ENCODE data around the gene GTF3A.

The GTF3A gene

DNA sequence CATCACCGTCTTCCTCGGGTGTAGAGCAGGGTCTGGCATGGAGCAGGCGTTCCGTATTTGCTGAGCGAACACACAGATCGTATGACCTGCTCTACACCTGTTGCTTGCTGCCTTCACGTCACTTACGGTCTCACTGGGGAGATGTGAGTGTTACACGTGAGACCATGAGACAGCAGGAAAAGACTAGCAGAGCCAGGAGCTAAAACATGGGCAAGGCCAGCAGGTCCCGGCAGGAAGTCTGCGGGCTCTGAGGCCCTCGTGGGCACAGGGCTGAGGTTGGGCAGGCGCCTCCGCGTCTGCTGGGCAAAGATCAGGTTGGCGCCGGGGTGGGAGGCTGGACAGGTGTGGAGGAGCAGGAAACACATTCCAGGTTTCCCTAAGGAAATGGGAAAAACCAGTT, 19.7 kb upstream of the GTF3A start:
- H3K36me3 ChIP-seq (ENCODE audit: control insufficient read depth, insufficient read depth, low read length), result no peaks in the 10 kb centered on the region
- no peaks in the 10 kb centered on the region for H3K27me3 ChIP-seq (ENCODE audit: control insufficient read depth, insufficient read depth, low read length, poor library complexity, severe bottlenecking)
- H3K4me3 ChIP-seq (ENCODE audit: insufficient read depth, low read depth, low read length), result no peak overlapping the region
- WGBS, 2 experiments, result 96 to 97% methylated on average over 17 of the region's 17 CpGs
- H3K4me1 ChIP-seq (ENCODE audit: control insufficient read depth, insufficient read depth, low read length), result peaks cover 13% of the 10 kb centered on the region
- H3K9me3 ChIP-seq (ENCODE audit: control insufficient read depth, low read length), result no peaks in the 10 kb centered on the region
- H3K27ac ChIP-seq (ENCODE audit: insufficient read depth, low read depth, low read length, poor library complexity, severe bottlenecking), result no peak overlapping the region

DNA sequence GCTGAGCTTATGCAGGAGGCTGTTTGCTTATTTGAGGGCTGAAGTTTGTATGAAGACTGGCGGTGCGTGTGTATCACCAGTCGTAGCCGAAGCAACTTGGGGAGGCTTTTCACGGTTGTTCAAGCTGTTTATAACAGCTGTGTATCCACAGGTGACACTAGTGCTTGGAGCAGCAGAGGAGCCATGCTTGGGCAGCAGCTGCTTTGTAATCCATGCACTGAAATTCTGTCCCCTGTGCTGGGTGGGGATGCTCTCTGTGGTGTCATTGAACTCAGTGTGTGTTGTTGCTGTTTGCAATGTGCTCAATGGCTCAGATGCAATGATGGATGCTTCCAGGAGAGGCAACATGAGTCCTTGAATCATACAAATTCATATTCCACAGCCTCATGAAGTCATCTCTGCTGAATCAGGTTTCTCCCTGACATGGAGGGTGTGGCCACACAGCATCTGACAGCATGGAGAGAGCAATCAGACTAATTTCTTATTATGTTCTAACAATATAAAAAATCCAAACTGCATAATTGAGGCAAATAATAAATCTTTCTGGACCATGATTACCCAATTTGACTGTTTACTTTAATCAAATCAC, 18.8 kb upstream of the GTF3A start:
- no peak overlapping the region for H3K27ac ChIP-seq (ENCODE audit: insufficient read depth, low read depth, low read length, poor library complexity, severe bottlenecking)
- H3K4me1 ChIP-seq (ENCODE audit: control insufficient read depth, insufficient read depth, low read length), result peaks cover 13% of the 10 kb centered on the region
- no peaks in the 10 kb centered on the region for H3K9me3 ChIP-seq (ENCODE audit: control insufficient read depth, low read length)
- H3K4me3 ChIP-seq (ENCODE audit: insufficient read depth, low read depth, low read length), result no peak overlapping the region
- no peaks in the 10 kb centered on the region for H3K27me3 ChIP-seq (ENCODE audit: control insufficient read depth, insufficient read depth, low read length, poor library complexity, severe bottlenecking)
- no peaks in the 10 kb centered on the region for H3K36me3 ChIP-seq (ENCODE audit: control insufficient read depth, insufficient read depth, low read length)
- 95 to 98% methylated on average over 5 of the region's 5 CpGs for WGBS, 2 experiments

DNA sequence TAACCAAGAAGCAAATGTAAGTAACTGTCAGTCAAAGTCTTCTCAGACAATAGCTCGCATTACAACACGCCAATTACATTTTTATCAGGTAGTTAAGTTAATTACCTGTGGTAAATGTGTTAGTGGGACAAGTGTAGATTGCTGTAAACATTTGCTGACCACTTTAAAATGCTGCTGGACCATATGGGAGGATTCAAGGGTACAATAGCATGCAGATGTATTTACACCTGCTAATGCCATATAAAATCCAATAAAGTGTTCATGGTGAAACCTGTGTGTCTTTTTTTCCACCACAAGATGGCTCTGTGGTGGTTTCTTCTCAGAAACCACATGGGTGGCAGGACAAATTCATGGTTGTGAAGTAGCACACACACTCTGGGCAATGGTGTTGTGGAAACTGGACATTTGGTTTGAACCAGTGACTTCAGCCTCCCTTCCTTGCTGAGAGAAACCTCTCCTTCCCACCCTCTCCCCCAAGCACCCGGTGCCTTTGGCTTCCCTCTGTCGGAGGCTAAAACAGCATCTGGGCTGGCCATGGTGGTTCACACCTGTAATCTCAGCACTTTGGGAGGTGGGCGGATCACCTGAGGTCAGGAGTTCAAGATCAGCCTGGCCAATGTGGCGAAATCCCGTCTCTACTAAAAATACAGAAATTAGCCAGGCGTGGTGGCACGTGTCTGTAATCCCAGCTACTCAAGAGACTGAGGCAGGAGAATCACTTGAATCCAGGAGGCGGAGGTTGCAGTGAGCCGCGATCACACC, 18.1 kb upstream of the GTF3A start:
- no peaks in the 10 kb centered on the region for H3K27me3 ChIP-seq (ENCODE audit: control insufficient read depth, insufficient read depth, low read length, poor library complexity, severe bottlenecking)
- no peak overlapping the region for H3K27ac ChIP-seq (ENCODE audit: insufficient read depth, low read depth, low read length, poor library complexity, severe bottlenecking)
- H3K9me3 ChIP-seq (ENCODE audit: control insufficient read depth, low read length), result no peaks in the 10 kb centered on the region
- no peaks in the 10 kb centered on the region for H3K36me3 ChIP-seq (ENCODE audit: control insufficient read depth, insufficient read depth, low read length)
- H3K4me1 ChIP-seq (ENCODE audit: control insufficient read depth, insufficient read depth, low read length), result peaks cover 13% of the 10 kb centered on the region
- H3K4me3 ChIP-seq (ENCODE audit: insufficient read depth, low read depth, low read length), result no peak overlapping the region
- WGBS, 2 experiments, result 90 to 91% methylated on average over 12 of the region's 12 CpGs

DNA sequence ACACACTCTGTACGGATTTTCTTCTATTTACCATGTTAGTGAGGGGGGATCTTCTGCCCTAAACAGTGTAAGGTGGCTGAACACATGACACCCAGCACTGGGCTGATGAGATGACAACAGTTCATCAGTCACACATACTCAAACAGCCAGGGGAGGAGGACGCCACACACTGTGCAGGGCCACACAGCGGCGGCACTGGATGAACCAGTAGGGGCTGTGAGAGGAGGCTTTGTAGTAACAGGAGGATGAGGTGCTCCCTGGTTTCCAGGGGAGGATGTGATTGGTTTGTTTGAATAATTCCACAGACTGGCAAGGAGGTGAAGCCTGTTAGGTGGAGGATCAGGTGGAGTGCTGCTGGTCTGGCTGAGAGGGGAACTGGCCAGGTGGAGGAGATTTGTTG, 16.3 kb upstream of the GTF3A start:
- no peaks in the 10 kb centered on the region for H3K27me3 ChIP-seq (ENCODE audit: control insufficient read depth, insufficient read depth, low read length, poor library complexity, severe bottlenecking)
- no peak overlapping the region for H3K27ac ChIP-seq (ENCODE audit: insufficient read depth, low read depth, low read length, poor library complexity, severe bottlenecking)
- H3K4me3 ChIP-seq (ENCODE audit: insufficient read depth, low read depth, low read length), result no peak overlapping the region
- no peaks in the 10 kb centered on the region for H3K36me3 ChIP-seq (ENCODE audit: control insufficient read depth, insufficient read depth, low read length)
- 85 to 90% methylated on average over 4 of the region's 4 CpGs for WGBS, 2 experiments
- H3K9me3 ChIP-seq (ENCODE audit: control insufficient read depth, low read length), result no peaks in the 10 kb centered on the region
- peaks cover 9% of the 10 kb centered on the region for H3K4me1 ChIP-seq (ENCODE audit: control insufficient read depth, insufficient read depth, low read length)

DNA sequence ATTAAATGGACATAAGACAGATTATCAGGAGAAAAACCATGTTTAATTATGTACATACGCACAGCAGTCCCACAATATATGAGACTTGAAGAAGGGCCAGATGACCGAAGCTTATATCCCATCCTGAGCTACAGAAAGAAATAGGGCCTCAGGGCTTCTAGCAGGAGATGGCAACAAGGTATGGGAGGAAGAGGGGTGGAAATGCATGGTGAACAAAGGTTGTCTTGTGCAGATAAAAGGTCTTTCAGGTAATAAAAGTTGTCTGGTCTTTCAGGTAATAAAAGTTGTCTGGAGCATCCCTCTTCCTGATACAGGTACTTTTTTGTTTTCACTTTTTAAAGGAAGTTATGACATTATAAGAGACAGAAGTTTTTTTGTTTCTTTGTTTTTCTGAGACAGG, 15.4 kb upstream of the GTF3A start:
- H3K4me3 ChIP-seq (ENCODE audit: insufficient read depth, low read depth, low read length), result no peak overlapping the region
- 95 to 96% methylated on average over 2 of the region's 2 CpGs for WGBS, 2 experiments
- no peaks in the 10 kb centered on the region for H3K9me3 ChIP-seq (ENCODE audit: control insufficient read depth, low read length)
- H3K36me3 ChIP-seq (ENCODE audit: control insufficient read depth, insufficient read depth, low read length), result no peaks in the 10 kb centered on the region
- no peak overlapping the region for H3K27ac ChIP-seq (ENCODE audit: insufficient read depth, low read depth, low read length, poor library complexity, severe bottlenecking)
- no peaks in the 10 kb centered on the region for H3K27me3 ChIP-seq (ENCODE audit: control insufficient read depth, insufficient read depth, low read length, poor library complexity, severe bottlenecking)
- no peaks in the 10 kb centered on the region for H3K4me1 ChIP-seq (ENCODE audit: control insufficient read depth, insufficient read depth, low read length)

DNA sequence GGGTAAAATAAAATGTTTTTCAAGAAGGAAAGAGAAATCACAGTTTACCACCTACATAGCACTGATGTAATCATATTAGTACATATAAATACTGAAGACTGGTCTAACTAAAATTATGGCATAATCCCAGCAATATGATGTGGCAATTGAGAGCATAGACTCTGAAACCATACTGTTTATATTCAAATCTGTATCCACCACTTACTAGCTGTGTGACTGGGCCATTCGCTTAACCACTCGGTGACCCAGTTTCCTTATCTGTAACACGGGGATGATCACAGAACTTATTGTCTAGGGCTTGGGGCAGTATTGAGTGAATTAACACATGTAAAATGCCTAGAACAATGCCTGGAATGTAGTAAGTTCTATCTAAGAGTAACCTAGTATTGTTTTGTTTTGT, 13.1 kb upstream of the GTF3A start:
- no peaks in the 10 kb centered on the region for H3K4me1 ChIP-seq (ENCODE audit: control insufficient read depth, insufficient read depth, low read length)
- 82 to 89% methylated on average over 3 of the region's 3 CpGs for WGBS, 2 experiments
- H3K4me3 ChIP-seq (ENCODE audit: insufficient read depth, low read depth, low read length), result no peak overlapping the region
- H3K27ac ChIP-seq (ENCODE audit: insufficient read depth, low read depth, low read length, poor library complexity, severe bottlenecking), result no peak overlapping the region
- H3K36me3 ChIP-seq (ENCODE audit: control insufficient read depth, insufficient read depth, low read length), result no peaks in the 10 kb centered on the region
- H3K27me3 ChIP-seq (ENCODE audit: control insufficient read depth, insufficient read depth, low read length, poor library complexity, severe bottlenecking), result no peaks in the 10 kb centered on the region
- H3K9me3 ChIP-seq (ENCODE audit: control insufficient read depth, low read length), result no peaks in the 10 kb centered on the region

DNA sequence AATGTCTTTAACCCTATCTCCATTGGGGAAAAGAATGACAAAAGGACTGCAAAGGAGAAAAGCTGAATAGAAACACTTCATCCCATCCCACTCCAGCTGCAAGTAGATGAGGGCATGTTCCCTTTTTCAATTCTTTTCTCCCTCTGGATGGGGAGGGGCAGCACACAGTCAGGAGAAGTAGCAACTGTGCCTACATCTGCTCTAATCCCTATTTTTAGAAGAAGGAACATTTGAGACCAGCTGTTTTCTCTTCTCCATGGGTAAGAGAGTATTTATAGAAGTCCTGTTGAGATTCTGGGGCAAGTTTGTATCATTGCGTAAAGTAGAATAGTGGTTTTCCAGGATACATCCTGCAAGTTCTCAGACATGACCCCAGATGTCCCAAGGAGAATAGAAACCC, 9.3 kb upstream of the GTF3A start:
- no peaks in the 10 kb centered on the region for H3K36me3 ChIP-seq (ENCODE audit: control insufficient read depth, insufficient read depth, low read length)
- no peak overlapping the region for H3K27ac ChIP-seq (ENCODE audit: insufficient read depth, low read depth, low read length, poor library complexity, severe bottlenecking)
- no peaks in the 10 kb centered on the region for H3K9me3 ChIP-seq (ENCODE audit: control insufficient read depth, low read length)
- WGBS, 2 experiments, result 71 to 93% methylated on average over 1 of the region's 1 CpG
- no peaks in the 10 kb centered on the region for H3K4me1 ChIP-seq (ENCODE audit: control insufficient read depth, insufficient read depth, low read length)
- H3K27me3 ChIP-seq (ENCODE audit: control insufficient read depth, insufficient read depth, low read length, poor library complexity, severe bottlenecking), result no peaks in the 10 kb centered on the region
- H3K4me3 ChIP-seq (ENCODE audit: insufficient read depth, low read depth, low read length), result no peak overlapping the region

DNA sequence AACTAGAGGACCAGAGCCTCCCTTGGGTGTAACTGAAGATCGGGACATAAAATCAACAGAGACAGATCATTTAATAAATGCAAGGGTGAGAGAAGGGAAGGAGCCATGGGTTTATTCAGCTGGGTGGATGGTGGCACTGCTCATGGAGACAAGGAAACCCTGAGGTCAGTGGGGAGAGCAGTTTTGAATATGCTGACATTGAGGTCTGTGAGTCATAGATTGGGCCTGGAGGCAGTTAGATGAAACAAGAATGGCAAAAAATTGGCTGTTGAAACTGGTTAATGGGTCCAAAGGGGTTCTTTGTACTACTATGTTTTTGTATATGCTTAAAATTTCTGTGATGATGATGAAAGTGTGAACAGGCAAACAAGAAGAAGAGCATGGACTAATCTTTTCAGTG, 5.1 kb upstream of the GTF3A start:
- no peak overlapping the region for H3K27ac ChIP-seq (ENCODE audit: insufficient read depth, low read depth, low read length, poor library complexity, severe bottlenecking)
- H3K27me3 ChIP-seq (ENCODE audit: control insufficient read depth, insufficient read depth, low read length, poor library complexity, severe bottlenecking), result peaks cover 12% of the 10 kb centered on the region
- H3K36me3 ChIP-seq (ENCODE audit: control insufficient read depth, insufficient read depth, low read length), result no peaks in the 10 kb centered on the region
- H3K4me3 ChIP-seq (ENCODE audit: insufficient read depth, low read depth, low read length), result no peak overlapping the region
- H3K4me1 ChIP-seq (ENCODE audit: control insufficient read depth, insufficient read depth, low read length), result no peaks in the 10 kb centered on the region
- H3K9me3 ChIP-seq (ENCODE audit: control insufficient read depth, low read length), result no peaks in the 10 kb centered on the region
- 92 to 95% methylated on average over 1 of the region's 1 CpG for WGBS, 2 experiments

DNA sequence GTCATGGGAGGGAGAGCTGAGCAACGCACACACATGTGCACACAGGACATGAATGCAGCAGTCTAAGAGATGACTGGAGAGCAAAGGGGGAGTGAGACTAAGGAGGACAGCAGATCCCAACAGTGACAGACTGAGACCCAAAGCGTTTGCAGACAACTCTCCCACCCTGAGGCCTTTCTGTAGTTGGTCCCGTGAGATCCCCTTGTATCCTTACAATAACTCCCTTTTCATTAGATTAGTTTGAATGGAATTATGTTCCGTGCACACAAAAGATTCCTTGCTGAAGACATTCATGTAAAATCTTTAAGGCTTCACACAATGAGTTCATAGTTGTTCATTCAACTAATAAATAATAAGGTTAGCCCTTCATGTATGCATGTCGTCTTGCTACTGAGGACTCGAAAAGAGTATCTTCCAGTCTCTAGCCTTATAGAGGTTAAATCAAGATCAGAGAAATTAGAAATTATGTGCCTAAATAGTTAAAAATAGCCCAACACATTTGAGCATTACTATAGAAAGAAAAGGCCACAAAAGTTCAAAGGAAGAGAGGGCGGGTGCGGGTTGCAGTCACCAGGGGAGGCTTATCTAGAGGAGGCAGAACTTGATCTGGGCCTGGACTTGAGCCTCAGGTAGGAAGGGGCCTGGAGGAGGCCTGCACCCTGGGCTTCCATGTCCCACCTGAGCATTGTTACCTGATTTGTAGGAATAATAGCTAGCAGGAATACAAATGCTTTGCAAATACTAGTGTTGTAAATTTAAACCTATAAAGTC, 3.1 kb upstream of the GTF3A start:
- H3K9me3 ChIP-seq (ENCODE audit: control insufficient read depth, low read length), result no peaks in the 10 kb centered on the region
- H3K36me3 ChIP-seq (ENCODE audit: control insufficient read depth, insufficient read depth, low read length), result no peaks in the 10 kb centered on the region
- H3K4me1 ChIP-seq (ENCODE audit: control insufficient read depth, insufficient read depth, low read length), result peaks cover 11% of the 10 kb centered on the region
- H3K4me3 ChIP-seq (ENCODE audit: insufficient read depth, low read depth, low read length), result no peak overlapping the region
- H3K27ac ChIP-seq (ENCODE audit: insufficient read depth, low read depth, low read length, poor library complexity, severe bottlenecking), result no peak overlapping the region
- 84 to 92% methylated on average over 5 to 8 of the region's 8 CpGs for WGBS, 2 experiments
- H3K27me3 ChIP-seq (ENCODE audit: control insufficient read depth, insufficient read depth, low read length, poor library complexity, severe bottlenecking), result peaks cover 12% of the 10 kb centered on the region

DNA sequence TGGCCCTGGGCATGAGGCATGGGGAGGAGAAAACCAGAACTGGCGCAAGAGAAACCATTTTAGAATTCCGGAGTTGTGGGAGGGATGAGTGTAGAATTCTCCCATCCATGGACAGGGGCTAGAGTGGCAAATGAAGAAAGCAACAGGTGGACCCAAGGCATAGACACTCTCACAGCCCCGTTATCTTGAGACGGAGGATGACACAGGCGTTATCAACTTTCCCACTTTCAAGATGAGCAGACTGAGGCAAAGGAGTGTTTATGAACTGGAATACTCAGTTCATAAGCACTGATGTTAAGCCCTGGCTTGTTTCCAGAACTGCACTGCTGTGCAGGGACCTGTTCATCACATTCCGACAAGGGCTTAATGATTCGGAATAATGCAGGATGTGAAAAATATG, 1.1 kb upstream of the GTF3A start:
- no peaks in the 10 kb centered on the region for H3K9me3 ChIP-seq (ENCODE audit: control insufficient read depth, low read length)
- 94 to 96% methylated on average over 7 of the region's 7 CpGs for WGBS, 2 experiments

More for the DNA sequence above, 1.1 kb upstream of the GTF3A start:
- Histone ChIP-seq H3K4me3 (ENCODE audit: insufficient read depth, low read depth, low read length) (no peak overlapping the region), H3K4me1 (ENCODE audit: control insufficient read depth, insufficient read depth, low read length) (peaks cover 11% of the 10 kb centered on the region), H3K27ac (ENCODE audit: insufficient read depth, low read depth, low read length, poor library complexity, severe bottlenecking) (no peak overlapping the region), H3K27me3 (ENCODE audit: control insufficient read depth, insufficient read depth, low read length, poor library complexity, severe bottlenecking) (peaks cover 12% of the 10 kb centered on the region), H3K36me3 (ENCODE audit: control insufficient read depth, insufficient read depth, low read length) (peaks cover 4% of the 10 kb centered on the region)
